ENCODE measurements around the gene ANXA8.
"Not testable (repeated sequence)": the region's sequence is repeated elsewhere in the genome, so short reads cannot be mapped to it uniquely, and the experiment has no call there.

The ANXA8 gene

DNA sequence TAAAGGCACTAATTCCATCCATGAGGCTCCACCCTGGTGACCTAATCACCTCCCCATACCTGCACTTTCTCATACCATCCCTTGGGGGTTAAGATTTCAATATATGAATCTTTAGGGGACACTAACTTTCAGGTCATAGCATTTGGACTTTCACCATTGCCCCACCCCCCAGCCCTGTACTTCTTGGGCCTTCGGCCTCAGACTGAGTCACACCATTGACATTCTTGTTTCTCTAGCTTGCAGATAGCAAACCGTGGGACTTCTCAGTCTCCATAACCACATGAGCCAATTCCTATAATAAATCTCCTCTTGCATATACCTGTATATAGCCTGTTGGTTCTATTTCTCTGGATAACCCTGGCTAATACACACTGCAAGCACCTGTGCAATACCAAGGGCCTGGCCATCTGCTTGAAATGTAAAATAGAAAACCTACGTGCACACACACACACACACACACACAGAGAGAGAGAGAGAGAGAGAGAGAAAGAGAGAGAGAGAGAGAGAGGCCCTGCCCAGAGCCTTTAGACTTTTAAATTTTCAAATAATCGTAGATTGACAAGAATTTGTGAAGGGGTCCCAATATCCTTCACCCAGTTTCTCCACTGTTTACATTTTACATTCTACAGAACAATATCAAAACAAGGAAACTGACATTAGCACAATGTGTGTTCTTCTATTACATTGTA is 25.3 kb downstream of the ANXA8 start:
- Histone ChIP-seq H3K27me3 (ENCODE audit: insufficient read depth, insufficient read length) (no peaks in the 10 kb centered on the region), H3K9ac (ENCODE audit: insufficient read length, low read depth) (no peak overlapping the region), H3K4me3 (ENCODE audit: insufficient read length, low read depth) (no peak overlapping the region), H3K4me1 (ENCODE audit: insufficient read depth, insufficient read length) (peaks cover 2% of the 10 kb centered on the region), H3K9me3 (ENCODE audit: insufficient read depth, low read length) (no peaks in the 10 kb centered on the region), H3K36me3 (ENCODE audit: insufficient read depth, insufficient read length, low read length) (no peaks in the 10 kb centered on the region)
- no peak for DNase-seq (ENCODE audit: low read depth, low spot score)
- TF ChIP-seq YY1 (IDR thresholded peaks at IDR 0.05; ENCODE audit: insufficient read depth, insufficient read length) (no peak), ZNF274 (IDR thresholded peaks at IDR 0.05; ENCODE audit: low read depth, low read length) (no peak), SUZ12 (IDR thresholded peaks at IDR 0.05; ENCODE audit: extremely low read depth, insufficient read depth, insufficient read length) (no peak)

DNA sequence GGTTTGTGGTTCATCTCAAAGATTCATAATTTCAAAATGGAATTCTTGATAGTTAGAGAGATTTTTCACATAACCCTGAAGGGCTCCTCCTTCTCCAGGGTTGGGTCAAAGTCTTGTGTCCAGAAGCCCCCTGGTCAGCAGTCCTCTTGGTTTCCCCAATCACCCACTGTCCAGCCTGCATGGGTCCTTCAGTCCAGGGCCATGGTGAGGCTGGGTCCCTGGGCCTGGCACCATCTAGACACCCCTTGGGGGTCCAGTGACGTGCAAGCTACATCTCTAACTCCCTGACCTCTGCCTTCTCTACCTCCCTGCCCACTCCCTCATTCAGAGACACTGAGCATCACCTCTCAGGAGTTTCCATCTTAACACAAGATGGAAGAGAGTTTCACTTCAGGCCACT is 26.1 kb downstream of the ANXA8 start:
- Histone ChIP-seq H3K4me3 (ENCODE audit: insufficient read length, low read depth) (no peak overlapping the region), H3K4me1 (ENCODE audit: insufficient read depth, insufficient read length) (peaks cover 4% of the 10 kb centered on the region), H3K9me3 (ENCODE audit: insufficient read depth, low read length) (no peaks in the 10 kb centered on the region), H3K27me3 (ENCODE audit: insufficient read depth, insufficient read length) (no peaks in the 10 kb centered on the region), H3K36me3 (ENCODE audit: insufficient read depth, insufficient read length, low read length) (no peaks in the 10 kb centered on the region), H3K9ac (ENCODE audit: insufficient read length, low read depth) (no peak overlapping the region)
- no peak for DNase-seq (ENCODE audit: low read depth, low spot score)
- no peak for TF ChIP-seq YY1 (IDR thresholded peaks at IDR 0.05; ENCODE audit: insufficient read depth, insufficient read length)
- TF ChIP-seq SUZ12 (IDR thresholded peaks at IDR 0.05; ENCODE audit: extremely low read depth, insufficient read depth, insufficient read length), result no peak
- TF ChIP-seq ZNF274 (IDR thresholded peaks at IDR 0.05; ENCODE audit: low read depth, low read length), result no peak

DNA sequence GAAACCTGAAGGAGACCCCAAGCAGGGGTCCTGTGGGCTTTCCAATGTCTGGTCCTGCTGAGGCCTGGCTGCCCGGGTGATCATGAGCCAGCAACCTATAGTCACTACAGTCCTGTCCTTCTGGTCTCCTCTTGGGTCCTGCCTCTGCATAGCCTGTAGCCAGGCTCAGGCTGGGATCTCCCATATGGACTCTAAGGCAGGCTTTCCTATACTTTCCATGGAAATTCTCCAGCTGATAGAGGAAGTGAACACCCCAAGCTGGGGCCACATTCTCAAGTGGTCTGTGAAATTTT is 26.4 kb downstream of the ANXA8 start:
- Histone ChIP-seq H3K9me3 (ENCODE audit: insufficient read depth, low read length) (no peaks in the 10 kb centered on the region), H3K4me3 (ENCODE audit: insufficient read length, low read depth) (no peak overlapping the region), H3K4me1 (ENCODE audit: insufficient read depth, insufficient read length) (peaks cover 4% of the 10 kb centered on the region), H3K9ac (ENCODE audit: insufficient read length, low read depth) (no peak overlapping the region), H3K36me3 (ENCODE audit: insufficient read depth, insufficient read length, low read length) (no peaks in the 10 kb centered on the region), H3K27me3 (ENCODE audit: insufficient read depth, insufficient read length) (no peaks in the 10 kb centered on the region)
- TF ChIP-seq YY1 (IDR thresholded peaks at IDR 0.05; ENCODE audit: insufficient read depth, insufficient read length) (no peak), SUZ12 (IDR thresholded peaks at IDR 0.05; ENCODE audit: extremely low read depth, insufficient read depth, insufficient read length) (no peak), ZNF274 (IDR thresholded peaks at IDR 0.05; ENCODE audit: low read depth, low read length) (no peak)
- no peak for DNase-seq (ENCODE audit: low read depth, low spot score)

DNA sequence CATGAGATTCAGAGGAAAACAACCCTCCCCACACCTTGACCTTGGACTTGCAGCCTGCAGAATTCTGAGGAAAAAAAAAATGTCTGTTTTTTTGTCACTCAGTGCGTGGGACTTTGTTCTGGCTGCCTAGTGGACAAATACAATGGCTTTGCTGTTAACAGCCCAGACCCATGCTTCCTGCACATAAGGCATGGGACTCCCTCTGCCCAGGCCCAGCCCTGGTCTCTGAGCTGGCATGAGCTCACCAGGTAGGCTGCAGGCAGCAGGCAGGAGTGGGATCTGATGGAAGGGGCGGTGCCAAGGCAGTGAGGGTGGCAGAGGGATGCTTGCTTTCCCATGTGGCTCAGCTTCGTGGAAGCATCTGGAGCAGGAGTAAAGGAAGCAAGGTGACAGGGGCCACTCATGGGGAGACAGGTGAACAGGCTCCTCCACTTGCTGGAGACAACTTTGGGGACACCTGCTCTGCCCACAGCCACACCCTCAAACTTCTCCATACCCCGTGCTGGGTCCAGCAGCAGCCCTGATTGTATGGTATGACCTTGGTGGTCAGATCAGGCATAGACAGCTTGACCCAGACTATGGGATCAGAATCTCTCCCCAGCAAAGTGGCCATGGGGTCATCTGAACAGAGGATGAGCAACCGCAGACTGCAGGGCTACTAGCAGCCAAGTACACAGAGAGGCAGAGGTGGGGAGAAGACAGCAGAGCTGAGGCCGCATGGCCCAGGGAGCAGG is 27.0 kb downstream of the ANXA8 start:
- Histone ChIP-seq H3K9ac (ENCODE audit: insufficient read length, low read depth) (no peak overlapping the region), H3K4me3 (ENCODE audit: insufficient read length, low read depth) (no peak overlapping the region), H3K9me3 (ENCODE audit: insufficient read depth, low read length) (no peaks in the 10 kb centered on the region), H3K27me3 (ENCODE audit: insufficient read depth, insufficient read length) (no peaks in the 10 kb centered on the region), H3K36me3 (ENCODE audit: insufficient read depth, insufficient read length, low read length) (no peaks in the 10 kb centered on the region), H3K4me1 (ENCODE audit: insufficient read depth, insufficient read length) (peaks cover 8% of the 10 kb centered on the region)
- no peak for DNase-seq (ENCODE audit: low read depth, low spot score)
- TF ChIP-seq YY1 (IDR thresholded peaks at IDR 0.05; ENCODE audit: insufficient read depth, insufficient read length) (no peak), SUZ12 (IDR thresholded peaks at IDR 0.05; ENCODE audit: extremely low read depth, insufficient read depth, insufficient read length) (no peak), ZNF274 (IDR thresholded peaks at IDR 0.05; ENCODE audit: low read depth, low read length) (no peak)

DNA sequence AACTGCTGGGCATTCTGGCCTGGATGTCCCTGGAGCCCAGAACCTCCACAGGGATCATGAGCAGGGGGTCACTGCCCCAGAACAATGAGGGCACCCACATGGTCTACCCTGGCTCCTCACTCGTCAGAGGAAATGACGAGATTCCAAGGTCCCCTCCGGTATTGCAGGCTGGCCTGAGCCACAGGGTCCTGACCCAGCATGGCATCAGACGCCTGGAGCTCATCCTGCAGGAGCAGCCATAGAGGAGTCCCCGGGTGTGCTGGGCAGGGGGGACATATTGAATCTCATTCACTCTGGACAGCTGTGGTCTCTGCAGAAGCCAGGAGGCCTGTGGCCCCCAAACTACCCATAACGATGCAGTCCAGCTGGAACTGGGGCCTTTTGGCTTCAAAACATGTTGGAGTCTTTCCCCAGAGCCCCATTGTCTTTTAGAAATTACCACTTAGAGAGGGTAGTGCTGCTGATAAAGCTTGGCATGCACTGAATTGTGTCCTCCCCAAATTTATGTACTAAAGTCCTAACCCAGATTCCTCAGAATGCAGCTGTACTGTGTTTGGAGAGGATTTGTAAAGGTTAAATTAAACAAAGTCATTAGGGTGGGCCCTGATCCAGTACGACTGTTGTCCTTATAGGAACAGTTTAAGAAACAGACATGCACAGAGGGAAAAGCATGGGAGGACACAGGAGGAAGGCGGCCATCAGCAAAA is 27.7 kb downstream of the ANXA8 start:
- DNase-seq (ENCODE audit: low read depth, low spot score), result no peak

DNA sequence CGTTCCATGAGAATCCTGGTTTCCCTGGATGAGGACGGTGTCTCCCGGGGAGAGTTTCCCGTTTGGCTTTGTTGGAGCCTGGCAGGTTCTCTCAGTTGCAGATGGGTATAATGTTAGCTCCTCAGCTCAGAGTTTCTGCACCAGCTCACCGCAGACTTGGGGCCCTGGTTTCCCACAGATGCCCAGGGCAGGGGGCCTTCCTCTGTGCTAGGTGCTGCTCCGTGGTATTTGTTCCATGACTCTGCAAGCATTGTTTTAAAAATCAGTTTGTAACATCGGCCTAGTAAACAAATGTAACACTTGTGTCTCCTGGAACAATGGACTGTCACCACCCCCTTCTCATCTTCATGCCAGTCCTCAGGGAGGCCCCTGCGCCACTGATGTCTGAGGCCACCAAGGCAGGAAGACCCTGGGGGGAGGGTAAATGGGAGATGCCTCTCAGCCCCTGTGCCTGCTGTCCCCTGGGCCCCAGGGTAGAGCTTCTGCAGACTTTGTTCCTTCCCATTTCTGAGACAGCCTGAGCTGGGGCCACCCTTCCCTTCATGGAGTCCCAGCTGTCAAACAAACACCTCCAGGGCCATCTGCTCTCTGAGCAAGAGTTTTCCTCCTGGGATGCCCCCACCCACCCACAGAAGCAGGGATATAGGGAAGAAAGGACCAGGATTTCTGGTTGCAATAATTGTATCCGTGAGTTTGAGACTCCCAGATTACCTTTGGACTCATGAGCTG is 28.4 kb downstream of the ANXA8 start:
- H3K4me3 ChIP-seq (ENCODE audit: insufficient read length, low read depth); H3K9ac ChIP-seq (ENCODE audit: insufficient read length, low read depth); H3K27me3 ChIP-seq (ENCODE audit: insufficient read depth, insufficient read length); H3K36me3 ChIP-seq (ENCODE audit: insufficient read depth, insufficient read length, low read length); H3K4me1 ChIP-seq (ENCODE audit: insufficient read depth, insufficient read length); DNase-seq (ENCODE audit: low read depth, low spot score); H3K9me3 ChIP-seq (ENCODE audit: insufficient read depth, low read length): not testable (repeated sequence)

More for the DNA sequence above, 27.7 kb downstream of the ANXA8 start:
- H3K27me3 ChIP-seq (ENCODE audit: insufficient read depth, insufficient read length), result no peaks in the 10 kb centered on the region
- H3K4me3 ChIP-seq (ENCODE audit: insufficient read length, low read depth), result no peak overlapping the region
- no peak overlapping the region for H3K9ac ChIP-seq (ENCODE audit: insufficient read length, low read depth)
- peaks cover 9% of the 10 kb centered on the region for H3K4me1 ChIP-seq (ENCODE audit: insufficient read depth, insufficient read length)
- TF ChIP-seq YY1 (IDR thresholded peaks at IDR 0.05; ENCODE audit: insufficient read depth, insufficient read length) (no peak), ZNF274 (IDR thresholded peaks at IDR 0.05; ENCODE audit: low read depth, low read length) (no peak), SUZ12 (IDR thresholded peaks at IDR 0.05; ENCODE audit: extremely low read depth, insufficient read depth, insufficient read length) (no peak)
- no peaks in the 10 kb centered on the region for H3K36me3 ChIP-seq (ENCODE audit: insufficient read depth, insufficient read length, low read length)
- no peaks in the 10 kb centered on the region for H3K9me3 ChIP-seq (ENCODE audit: insufficient read depth, low read length)

DNA sequence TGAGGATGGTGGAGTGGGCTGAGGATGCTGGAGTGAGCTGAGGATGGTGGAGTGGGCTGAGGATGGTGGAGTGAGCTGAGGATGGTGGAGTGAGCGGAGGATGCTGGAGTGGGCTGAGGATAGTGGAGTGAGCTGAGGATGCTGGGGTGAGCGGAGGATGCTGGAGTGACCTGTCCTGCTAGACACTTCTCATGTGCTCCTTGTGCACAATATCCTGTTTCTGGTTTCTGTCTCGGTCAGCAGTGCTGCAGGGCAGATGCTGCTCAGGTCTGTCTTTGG is 29.2 kb downstream of the ANXA8 start:
- no peak overlapping the region for H3K4me3 ChIP-seq (ENCODE audit: insufficient read length, low read depth)
- peaks cover 9% of the 10 kb centered on the region for H3K4me1 ChIP-seq (ENCODE audit: insufficient read depth, insufficient read length)
- H3K9ac ChIP-seq (ENCODE audit: insufficient read length, low read depth), result no peak overlapping the region
- H3K9me3 ChIP-seq (ENCODE audit: insufficient read depth, low read length), result no peaks in the 10 kb centered on the region
- no peaks in the 10 kb centered on the region for H3K27me3 ChIP-seq (ENCODE audit: insufficient read depth, insufficient read length)
- TF ChIP-seq YY1 (IDR thresholded peaks at IDR 0.05; ENCODE audit: insufficient read depth, insufficient read length) (no peak), ZNF274 (IDR thresholded peaks at IDR 0.05; ENCODE audit: low read depth, low read length) (no peak), SUZ12 (IDR thresholded peaks at IDR 0.05; ENCODE audit: extremely low read depth, insufficient read depth, insufficient read length) (no peak)
- no peaks in the 10 kb centered on the region for H3K36me3 ChIP-seq (ENCODE audit: insufficient read depth, insufficient read length, low read length)
- no peak for DNase-seq (ENCODE audit: low read depth, low spot score)
